ENCODE results near the gene PLAAT2.

GRCh38 chr11:63595296-63595695, 32.1 kb upstream of the PLAAT2 start:
- no peak for TF ChIP-seq CTCF (IDR thresholded peaks at IDR 0.05; ENCODE audit: poor library complexity)
- no peak for TF ChIP-seq EZH2phosphoT487 (IDR thresholded peaks at IDR 0.05; ENCODE audit: low read depth, severe bottlenecking, unreplicated experiment)
- TF ChIP-seq EZH2 (IDR thresholded peaks at IDR 0.05; ENCODE audit: borderline replicate concordance) = no peak

Measured in hepatocyte (in vitro differentiated cells).